D721Med (cell line): ENCODE results near the gene PTPN5.

Experiments
- DNase-seq: peaks from one replicate; pipeline ENCODE4 v3.0.0; 2011; ENCODE audit warnings: low spot score; ENCODE audit not compliant: insufficient read length
- FAIRE-seq: peaks from 2 replicates; lab custom pipeline; 2011; peaks lifted over from hg19 to GRCh38; lab: Jason Lieb, UNC
- CTCF ChIP-seq: IDR thresholded peaks from 2 replicates; pipeline ENCODE4 v1.5.1; 2012; ENCODE audit warnings: mild to moderate bottlenecking, control low read depth; ENCODE audit not compliant: insufficient read depth; ENCODE audit errors: missing control alignments

PTPN5 gene

GRCh38 chr11:18773104-18773503 lies 18.5 kb downstream of the PTPN5 start:
- TF ChIP-seq CTCF, result no peak
- DNase-seq (no peak), FAIRE-seq (no peak)

GRCh38 chr11:18772211-18772610 lies 19.4 kb downstream of the PTPN5 start:
- no peak for DNase-seq
- TF ChIP-seq CTCF, result no peak
- no peak for FAIRE-seq

GRCh38 chr11:18771266-18772035 lies 20.1 kb downstream of the PTPN5 start:
- no peak for DNase-seq
- no peak for FAIRE-seq
- no peak for TF ChIP-seq CTCF

- TF ChIP-seq CTCF, result no peak
- DNase-seq (no peak), FAIRE-seq (no peak)
These were observed 21.0 kb downstream of the PTPN5 start for GRCh38 chr11:18770479-18771125.

GRCh38 chr11:18769802-18770456 lies 21.7 kb downstream of the PTPN5 start:
- FAIRE-seq (no peak), DNase-seq (no peak)
- TF ChIP-seq CTCF, result no peak

GRCh38 chr11:18768978-18769377 lies 22.6 kb downstream of the PTPN5 start:
- DNase-seq (no peak), FAIRE-seq (no peak)
- TF ChIP-seq CTCF, result no peak

GRCh38 chr11:18768472-18768901 lies 23.1 kb downstream of the PTPN5 start:
- TF ChIP-seq CTCF, result no peak
- DNase-seq (no peak), FAIRE-seq (no peak)
